Fibroblast of villous mesenchyme (primary cell): ENCODE measurements around the gene DPM1. TPM values are rescaled to one million over a fixed set of nuclear protein-coding genes. Genes with fewer than 3 reads are reported as not detected.

Experiments
- DNase-seq: peaks from one replicate; pipeline ENCODE4 v3.0.0-alpha.2; 2010; ENCODE audit warnings: low read depth
- H3K4me3 ChIP-seq: 2 replicates; pipeline ENCODE4 v1.5.1; 2011; ENCODE audit warnings: low read depth, mild to moderate bottlenecking, low read length
- CTCF ChIP-seq: IDR thresholded peaks from 2 replicates; pipeline ENCODE4 v1.5.1; 2012; ENCODE audit warnings: low read depth, mild to moderate bottlenecking, low read length; ENCODE audit not compliant: insufficient read depth
- total RNA-seq: library from RNA; depleted of rRNA; stranded (reverse); fragments of >200 nt; gene quantifications from 2 replicates; pipeline ENCODE4 v1.2.3, GENCODE V29; 2012

The DPM1 gene
- total RNA-seq, 1 donor = 62.6 TPM

GRCh38 chr20:50893620-50894019 is 64.7 kb downstream of the DPM1 start:
- TF ChIP-seq CTCF = no peak

GRCh38 chr20:50892394-50892793 is 65.9 kb downstream of the DPM1 start:
- no peak for DNase-seq
- TF ChIP-seq CTCF = no peak
- no peak overlapping the region for H3K4me3 ChIP-seq

More at GRCh38 chr20:50893620-50894019, 64.7 kb downstream of the DPM1 start:
- H3K4me3 ChIP-seq = no peak overlapping the region
- DNase-seq = no peak

GRCh38 chr20:50891138-50891537 is 67.2 kb downstream of the DPM1 start:
- no peak overlapping the region for H3K4me3 ChIP-seq
- no peak for DNase-seq
- no peak for TF ChIP-seq CTCF

GRCh38 chr20:50887576-50887975 is 70.8 kb downstream of the DPM1 start:
- H3K4me3 ChIP-seq = no peak overlapping the region
- no peak for DNase-seq
- TF ChIP-seq CTCF = no peak

- TF ChIP-seq CTCF = no peak
- H3K4me3 ChIP-seq = no peak overlapping the region
- no peak for DNase-seq
Observed at GRCh38 chr20:50886184-50886790, 72.0 kb downstream of the DPM1 start.

GRCh38 chr20:50885781-50886180 is 72.6 kb downstream of the DPM1 start:
- H3K4me3 ChIP-seq = no peak overlapping the region
- no peak for TF ChIP-seq CTCF
- no peak for DNase-seq

- H3K4me3 ChIP-seq = no peak overlapping the region
- no peak for DNase-seq
- no peak for TF ChIP-seq CTCF
Observed at GRCh38 chr20:50885068-50885467, 73.3 kb downstream of the DPM1 start.
